ENCODE results near the gene EYA2. TPM values are rescaled to one million over a fixed set of nuclear protein-coding genes. Genes with fewer than 3 reads are reported as not detected.

The EYA2 gene
- total and polyA plus RNA-seq, 2 experiments from 2014 or later: 0.18 TPM; not detected in 1

- H3K36me3 ChIP-seq (ENCODE audit: low read depth): no peaks in the 10 kb centered on the region
- no peaks in the 10 kb centered on the region for H3K9me2 ChIP-seq (ENCODE audit: insufficient read depth)
- H3K79me2 ChIP-seq (ENCODE audit: insufficient read depth): no peaks in the 10 kb centered on the region
- H3K27me3 ChIP-seq (replicated peaks; ENCODE audit: insufficient read depth): peaks cover 45% of the 10 kb centered on the region
- in situ Hi-C loops (cut with MboI): no loop called here
- H3K9me3 ChIP-seq (ENCODE audit: low read depth): no peaks in the 10 kb centered on the region
- no peaks in the 10 kb centered on the region for H3F3A ChIP-seq (ENCODE audit: insufficient read depth)
- no peaks in the 10 kb centered on the region for H4K20me1 ChIP-seq (ENCODE audit: insufficient read depth)
- TF ChIP-seq EZH2 (IDR thresholded peaks at IDR 0.05; ENCODE audit: insufficient read depth, poor library complexity, severe bottlenecking) (no peak), EZH2phosphoT487 (IDR thresholded peaks at IDR 0.05; ENCODE audit: insufficient read depth, low read depth) (no peak)
- H3K27ac ChIP-seq: no peak overlapping the region
- H2AFZ ChIP-seq: no peak overlapping the region
- no peaks in the 10 kb centered on the region for H3K4me1 ChIP-seq (ENCODE audit: insufficient read depth)
- H3K4me2 ChIP-seq (ENCODE audit: unreplicated experiment): no peak overlapping the region
- no peak overlapping the region for H3K4me3 ChIP-seq
- no peak overlapping the region for H3K9ac ChIP-seq
- 73 to 88% methylated on average over 2 of the region's 2 CpGs for WGBS, 2 experiments (ENCODE audit: low coverage in 1 of 2, low lambda C conversion rate in 2 of 2, missing lambda C conversion rate in 2 of 2)
- DNase-seq: no peak
Measured at GRCh38 chr20:46992640-46993035, 98.0 kb downstream of the EYA2 start.

- in situ Hi-C loops (cut with MboI): no loop called here
- no peaks in the 10 kb centered on the region for H4K20me1 ChIP-seq (ENCODE audit: insufficient read depth)
Measured at GRCh38 chr20:46993465-46994095, 98.9 kb downstream of the EYA2 start.

DNA sequence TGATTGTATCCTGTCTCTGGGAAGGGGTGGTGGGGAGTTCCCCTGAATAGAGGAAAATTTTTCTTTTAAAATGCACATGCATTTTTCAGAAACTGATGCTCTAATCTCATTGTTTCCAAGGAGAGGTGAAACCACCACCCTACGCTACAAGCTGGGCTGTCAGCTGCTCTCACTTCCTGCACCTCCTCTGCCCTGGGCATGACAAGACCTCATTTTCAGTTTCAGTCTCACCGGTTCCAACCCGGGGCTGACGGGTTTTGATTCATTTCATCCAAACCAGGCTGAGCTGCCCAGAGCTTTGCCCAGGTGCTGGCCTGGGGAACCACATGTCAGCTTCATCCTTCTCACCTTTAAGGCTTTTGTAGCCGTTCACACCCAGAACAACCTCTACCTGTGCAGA, 99.7 kb downstream of the EYA2 start:
- H3K4me1 ChIP-seq (ENCODE audit: insufficient read depth): no peaks in the 10 kb centered on the region
- H3F3A ChIP-seq (ENCODE audit: insufficient read depth): no peaks in the 10 kb centered on the region
- H3K4me2 ChIP-seq (ENCODE audit: unreplicated experiment): no peak overlapping the region
- no peak for TF ChIP-seq EZH2 (IDR thresholded peaks at IDR 0.05; ENCODE audit: insufficient read depth, poor library complexity, severe bottlenecking)
- WGBS, 2 experiments (ENCODE audit: low coverage in 1 of 2, low lambda C conversion rate in 2 of 2, missing lambda C conversion rate in 2 of 2): 54% methylated on average over 5 of the region's 5 CpGs
- H3K9me3 ChIP-seq (ENCODE audit: low read depth): no peaks in the 10 kb centered on the region
- H3K36me3 ChIP-seq (ENCODE audit: low read depth): no peaks in the 10 kb centered on the region
- no peak overlapping the region for H3K27ac ChIP-seq
- no peak overlapping the region for H2AFZ ChIP-seq
- H3K4me3 ChIP-seq: no peak overlapping the region
- no peaks in the 10 kb centered on the region for H3K9me2 ChIP-seq (ENCODE audit: insufficient read depth)
- DNase-seq: no peak
- no peaks in the 10 kb centered on the region for H4K20me1 ChIP-seq (ENCODE audit: insufficient read depth)
- no peak overlapping the region for H3K9ac ChIP-seq
- no peaks in the 10 kb centered on the region for H3K79me2 ChIP-seq (ENCODE audit: insufficient read depth)
- H3K27me3 ChIP-seq (replicated peaks; ENCODE audit: insufficient read depth): peaks cover 37% of the 10 kb centered on the region
- in situ Hi-C loops (cut with MboI): no loop called here

More at GRCh38 chr20:46993465-46994095, 98.9 kb downstream of the EYA2 start:
- DNase-seq: no peak
- Histone ChIP-seq H3K9me3 (ENCODE audit: low read depth) (no peaks in the 10 kb centered on the region), H2AFZ (no peak overlapping the region), H3K4me1 (ENCODE audit: insufficient read depth) (no peaks in the 10 kb centered on the region), H3K36me3 (ENCODE audit: low read depth) (no peaks in the 10 kb centered on the region), H3K27ac (no peak overlapping the region), H3K79me2 (ENCODE audit: insufficient read depth) (no peaks in the 10 kb centered on the region), H3K4me3 (no peak overlapping the region), H3F3A (ENCODE audit: insufficient read depth) (no peaks in the 10 kb centered on the region), H3K9ac (no peak overlapping the region), H3K9me2 (ENCODE audit: insufficient read depth) (no peaks in the 10 kb centered on the region), H3K4me2 (ENCODE audit: unreplicated experiment) (no peak overlapping the region), H3K27me3 (replicated peaks; ENCODE audit: insufficient read depth) (peaks cover 45% of the 10 kb centered on the region)
- TF ChIP-seq EZH2phosphoT487 (IDR thresholded peaks at IDR 0.05; ENCODE audit: insufficient read depth, low read depth): no peak
- TF ChIP-seq EZH2 (IDR thresholded peaks at IDR 0.05; ENCODE audit: insufficient read depth, poor library complexity, severe bottlenecking): no peak
- WGBS, 2 experiments (ENCODE audit: low coverage in 1 of 2, low lambda C conversion rate in 2 of 2, missing lambda C conversion rate in 2 of 2): 55 to 58% methylated on average over 4 of the region's 4 CpGs

GRCh38 chr20:46995561-46996142, 101.0 kb downstream of the EYA2 start:
- DNase-seq: no peak
- H3F3A ChIP-seq (ENCODE audit: insufficient read depth): no peaks in the 10 kb centered on the region
- no peak overlapping the region for H3K9ac ChIP-seq
- H3K4me2 ChIP-seq (ENCODE audit: unreplicated experiment): no peak overlapping the region
- H3K27ac ChIP-seq: no peak overlapping the region
- TF ChIP-seq EZH2 (IDR thresholded peaks at IDR 0.05; ENCODE audit: insufficient read depth, poor library complexity, severe bottlenecking) (no peak), EZH2phosphoT487 (IDR thresholded peaks at IDR 0.05; ENCODE audit: insufficient read depth, low read depth) (no peak)
- no peaks in the 10 kb centered on the region for H4K20me1 ChIP-seq (ENCODE audit: insufficient read depth)
- H2AFZ ChIP-seq: no peak overlapping the region
- in situ Hi-C loops (cut with MboI): no loop called here
- H3K4me3 ChIP-seq: no peak overlapping the region
- no peaks in the 10 kb centered on the region for H3K4me1 ChIP-seq (ENCODE audit: insufficient read depth)
- peaks cover 28% of the 10 kb centered on the region for H3K27me3 ChIP-seq (replicated peaks; ENCODE audit: insufficient read depth)
- no peaks in the 10 kb centered on the region for H3K9me3 ChIP-seq (ENCODE audit: low read depth)
- no peaks in the 10 kb centered on the region for H3K9me2 ChIP-seq (ENCODE audit: insufficient read depth)
- no peaks in the 10 kb centered on the region for H3K79me2 ChIP-seq (ENCODE audit: insufficient read depth)
- no peaks in the 10 kb centered on the region for H3K36me3 ChIP-seq (ENCODE audit: low read depth)
- 69 to 72% methylated on average over 5 of the region's 5 CpGs for WGBS, 2 experiments (ENCODE audit: low coverage in 1 of 2, low lambda C conversion rate in 2 of 2, missing lambda C conversion rate in 2 of 2)

Measured in GM23248 (cell line).